HCT116 (cell line): ENCODE results near the gene TYK2. TPM values are rescaled to one million over a fixed set of nuclear protein-coding genes. Genes with fewer than 3 reads are reported as not detected.

Experiments
- ATAC-seq: fragments of 200-7000 bp; cut with Tn5 transposase; 2 replicates; pipeline ENCODE4 v1.9.1; 2020; ENCODE audit warnings: mild to moderate bottlenecking, moderate library complexity
- BruUV-seq: library from RNA; stranded (reverse); fragments of 400-500 nt; replicated peaks from 2 replicates; lab custom pipeline; 2021; lab: Mats Ljungman, UMichigan
- CTCF ChIA-PET: fragments of 300-600 bp; sonication (Branson Sonifier 250); formaldehyde crosslinking; loops from one replicate; lab custom pipeline; 2021; ENCODE audit warnings: antibody characterized with exemption; lab: Charles Lee
- POLR2A ChIA-PET: fragments of 300-600, 350-600 bp; sonication (Branson Sonifier 250); formaldehyde crosslinking; loops from one replicate; lab custom pipeline; 2021; ENCODE audit warnings: antibody characterized with exemption; lab: Charles Lee
- RAD21 ChIA-PET, 2 experiments: fragments of 300-600 bp; sonication (Branson Sonifier 250); formaldehyde crosslinking; loops; one replicate each; lab custom pipeline; 2023; ENCODE audit warnings: low total read pairs in 2 of 2; ENCODE audit not compliant: uncharacterized antibody in 2 of 2, unreplicated experiment in 2 of 2, low non-redundant PET in 1 of 2; lab: Charles Lee
- DNase-seq: peaks from one replicate; pipeline ENCODE4 v3.0.0-alpha.2; 2010; ENCODE audit warnings: low read depth, low spot score
- H2AFZ ChIP-seq: fragments of 200-600 bp; shearing (Covaris generic), sonication (generic); 2 replicates; pipeline ENCODE4 v1.6.1; 2017; ENCODE audit warnings: low read depth, mixed run types, mixed read lengths, antibody characterized with exemption, low read length; ENCODE audit not compliant: poor library complexity, severe bottlenecking
- H3K27ac ChIP-seq: 2 replicates; pipeline ENCODE4 v1.5.1; 2012; ENCODE audit warnings: low read depth, low read length
- H3K27me3 ChIP-seq: fragments of 200-600 bp; sonication (generic); 2 replicates; pipeline ENCODE4 v1.6.1; 2016; ENCODE audit warnings: mixed run types, low read length, mixed read lengths; ENCODE audit not compliant: insufficient read depth
- H3K36me3 ChIP-seq, 2 experiments: fragments of 200-500 bp in 1 of 2; fragments of 200-600 bp in 1 of 2; sonication (Bioruptor generic) in 1 of 2; sonication (generic) in 1 of 2; 2 replicates each; pipeline versions ENCODE4 v1.5.1 to v1.6.1; 2014 to 2016; ENCODE audit warnings: low read length in 2 of 2, inconsistent platforms in 1 of 2, mixed read lengths in 1 of 2, mixed run types in 1 of 2; ENCODE audit not compliant: insufficient read depth in 2 of 2, control insufficient read depth in 1 of 2
- H3K4me1 ChIP-seq, 2 experiments: fragments of 200-600 bp in 1 of 2; sonication (generic) in 1 of 2; 2 replicates each; pipeline versions ENCODE4 v1.5.1 to v1.6.1; 2012 to 2017; ENCODE audit warnings: low read length in 2 of 2, inconsistent platforms in 1 of 2, mild to moderate bottlenecking in 1 of 2, mixed read lengths in 1 of 2, mixed run types in 1 of 2, moderate library complexity in 1 of 2; ENCODE audit not compliant: insufficient read depth in 2 of 2, control insufficient read depth in 1 of 2
- H3K4me2 ChIP-seq: fragments of 200-600 bp; sonication (generic); 2 replicates; pipeline ENCODE4 v1.6.1; 2017; ENCODE audit warnings: mixed run types, low read length, mixed read lengths
- H3K4me3 ChIP-seq, 2 experiments: fragments of 200-600 bp in 1 of 2; sonication (generic) in 1 of 2; replicated peaks in 1 of 2; 2 replicates each; pipeline ENCODE4 v1.5.1; 2011 to 2016; ENCODE audit warnings: low read length in 2 of 2, control low read depth in 1 of 2, low read depth in 1 of 2, mild to moderate bottlenecking in 1 of 2, mixed read lengths in 1 of 2, mixed run types in 1 of 2
- H3K79me2 ChIP-seq: fragments of 200-600 bp; sonication (generic); 2 replicates; pipeline ENCODE4 v1.6.1; 2017; ENCODE audit warnings: mild to moderate bottlenecking, mixed run types, low read length, moderate library complexity, mixed read lengths; ENCODE audit not compliant: insufficient read depth
- H3K9ac ChIP-seq: fragments of 200-600 bp; sonication (generic); 2 replicates; pipeline ENCODE4 v1.6.1; 2016; ENCODE audit warnings: low read length, mixed read lengths
- H3K9me2 ChIP-seq: fragments of 200-600 bp; sonication (generic), shearing (Covaris generic); 2 replicates; pipeline ENCODE4 v1.6.1; 2017; ENCODE audit warnings: mixed run types, mild to moderate bottlenecking, moderate library complexity; ENCODE audit not compliant: insufficient read depth
- H3K9me3 ChIP-seq, 2 experiments: fragments of 200-500 bp in 1 of 2; fragments of 200-600 bp in 1 of 2; sonication (Bioruptor generic) in 1 of 2; sonication (generic) in 1 of 2; 2 replicates each; pipeline ENCODE4 v1.6.1; 2014 to 2017; ENCODE audit warnings: low read length in 2 of 2, mixed read lengths in 2 of 2, inconsistent platforms in 1 of 2, low read depth in 1 of 2, mild to moderate bottlenecking in 1 of 2, mixed run types in 1 of 2, moderate library complexity in 1 of 2; ENCODE audit not compliant: control insufficient read depth in 1 of 2, insufficient read depth in 1 of 2
- H4K20me1 ChIP-seq: fragments of 200-600 bp; sonication (generic), shearing (Covaris generic); 2 replicates; pipeline ENCODE4 v1.6.1; 2017; ENCODE audit warnings: mixed run types, mild to moderate bottlenecking, moderate library complexity; ENCODE audit not compliant: insufficient read depth
- CBX3 ChIP-seq: IDR thresholded peaks from 2 replicates; pipeline ENCODE4 v1.6.1; 2012; ENCODE audit warnings: low read depth
- CTCF ChIP-seq, 3 experiments: fragments of 200-600 bp in 1 of 3; sonication (generic) in 1 of 3; IDR thresholded peaks in 2 of 3; conservative IDR thresholded peaks in 1 of 3; 2 replicates each; pipeline ENCODE4 v1.5.1; 2012 to 2017; ENCODE audit warnings: low read depth in 2 of 3, low read length in 2 of 3, antibody characterized with exemption in 1 of 3, borderline replicate concordance in 1 of 3, control low read depth in 1 of 3, mild to moderate bottlenecking in 1 of 3, mixed read lengths in 1 of 3, mixed run types in 1 of 3, moderate library complexity in 1 of 3; ENCODE audit not compliant: insufficient read depth in 1 of 3
- EGR1 ChIP-seq: IDR thresholded peaks from 2 replicates; pipeline ENCODE4 v1.6.1; 2012; ENCODE audit warnings: low read depth
- ELF1 ChIP-seq: IDR thresholded peaks from 2 replicates; pipeline ENCODE4 v1.6.1; 2012; ENCODE audit warnings: low read depth, borderline replicate concordance
- FOSL1 ChIP-seq: IDR thresholded peaks from 2 replicates; pipeline ENCODE4 v1.6.1; 2012; ENCODE audit warnings: low read depth
- POLR2A ChIP-seq: IDR thresholded peaks from 2 replicates; pipeline ENCODE4 v1.7.0; 2011; ENCODE audit warnings: borderline replicate concordance; ENCODE audit not compliant: insufficient read depth, insufficient read length; ENCODE audit errors: extremely low read depth
- POLR2AphosphoS5 ChIP-seq: IDR thresholded peaks from 2 replicates; pipeline ENCODE4 v1.6.1; 2011; ENCODE audit warnings: mild to moderate bottlenecking, low read depth, low read length, moderate library complexity
- RAD21 ChIP-seq: IDR thresholded peaks from 2 replicates; pipeline ENCODE4 v1.6.1; 2012; ENCODE audit warnings: low read depth, mild to moderate bottlenecking
- SIN3A ChIP-seq: IDR thresholded peaks from 2 replicates; pipeline ENCODE4 v1.6.1; 2012; ENCODE audit warnings: low read depth
- SP1 ChIP-seq: IDR thresholded peaks from 2 replicates; pipeline ENCODE4 v1.6.1; 2012; ENCODE audit warnings: low read depth
- SRF ChIP-seq: IDR thresholded peaks from 2 replicates; pipeline ENCODE4 v1.6.1; 2012; ENCODE audit warnings: low read depth
- YY1 ChIP-seq: IDR thresholded peaks from 2 replicates; pipeline ENCODE4 v1.6.1; 2011; ENCODE audit warnings: low read length, low read depth, moderate library complexity, mild to moderate bottlenecking; ENCODE audit not compliant: insufficient replicate concordance; ENCODE audit errors: extremely low read depth
- intact Hi-C: fragments of 100-400 bp; cut with micrococcal nuclease; formaldehyde crosslinking; loops from 2 replicates; pipeline ENCODE4 v1.10.0; 2022
- total RNA-seq: library from RNA; stranded (reverse); gene quantifications from one replicate; pipeline ENCODE4 v1.2.1, GENCODE V29; 2021; ENCODE audit not compliant: unreplicated experiment
- TF ChIP-seq, protein P1 (sequence below): IDR thresholded peaks from 2 replicates; pipeline ENCODE4 v1.6.1; 2012

TYK2 gene
- total RNA-seq, 1 experiment from 2014 or later: 110 TPM

- Histone ChIP-seq H3K9me3 (no peaks in the 10 kb centered on the region), H3K4me2 (no peak overlapping the region), H3K36me3 (peaks cover 5 to 14% of the 10 kb centered on the region in 2 experiments; a peak in 3 of 4 replicates), H3K9ac (no peak overlapping the region), H3K27me3 (no peaks in the 10 kb centered on the region), H3K4me1 (no peaks in the 10 kb centered on the region; a peak in 1 of 4 replicates), H2AFZ (no peak overlapping the region), H3K79me2 (no peaks in the 10 kb centered on the region), H4K20me1 (no peaks in the 10 kb centered on the region), H3K4me3 (no peak overlapping the region), H3K27ac (no peak overlapping the region), H3K9me2 (no peaks in the 10 kb centered on the region)
- DNase-seq: no peak
- TF ChIP-seq SP1: no peak
- no peak for TF ChIP-seq YY1
- no peak for TF ChIP-seq CBX3
- TF ChIP-seq CTCF (IDR thresholded peaks at IDR 0.05 in 2 of 3, conservative IDR thresholded peaks at IDR 0.05 in 1 of 3; ENCODE audit: borderline replicate concordance in 1 of 3, insufficient read depth in 1 of 3, low read depth in 2 of 3, low read length in 2 of 3): no peak
- TF ChIP-seq SIN3A: no peak
- no peak for TF ChIP-seq FOSL1
- no peak for TF ChIP-seq SRF
- POLR2A ChIA-PET: no interaction called here
- ATAC-seq: no peak
- RAD21 ChIA-PET: no interaction called here
- intact Hi-C loops: no loop called here
- no TSS peak for BruUV-seq
- CTCF ChIA-PET: no interaction called here
Observed at GRCh38 chr19:10356431-10356830, 23.9 kb downstream of the TYK2 start.

GRCh38 chr19:10353793-10354391 lies 26.5 kb downstream of the TYK2 start:
- no TSS peak for BruUV-seq
- no peaks in the 10 kb centered on the region for H3K9me3 ChIP-seq
- no peak overlapping the region for H3K4me3 ChIP-seq
- peaks cover 3 to 14% of the 10 kb centered on the region in 2 experiments; a peak in 3 of 4 replicates for H3K36me3 ChIP-seq
- no peaks in the 10 kb centered on the region for H3K27me3 ChIP-seq
- H3K4me1 ChIP-seq: no peaks in the 10 kb centered on the region; a peak in 1 of 4 replicates
- H2AFZ ChIP-seq: no peak overlapping the region
- intact Hi-C loops: no loop called here
- H3K79me2 ChIP-seq: no peaks in the 10 kb centered on the region
- ChIA-PET CTCF (no interaction called here), RAD21 (no interaction called here), POLR2A (interaction anchor here (0.6 kb wide), 2 partner anchors 13 to 748 kb away, joined by 3 read pairs; no protein-coding TSS in a partner anchor)
- TF ChIP-seq SRF: no peak
- TF ChIP-seq POLR2AphosphoS5: no peak
- no peak for TF ChIP-seq ELF1
- no peak for TF ChIP-seq FOSL1
- no peak for TF ChIP-seq SIN3A
- TF ChIP-seq, protein P1, sequence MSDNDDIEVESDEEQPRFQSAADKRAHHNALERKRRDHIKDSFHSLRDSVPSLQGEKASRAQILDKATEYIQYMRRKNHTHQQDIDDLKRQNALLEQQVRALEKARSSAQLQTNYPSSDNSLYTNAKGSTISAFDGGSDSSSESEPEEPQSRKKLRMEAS: no peak
- no peak for TF ChIP-seq EGR1
- TF ChIP-seq POLR2A: no peak
- no peak for TF ChIP-seq RAD21
- no peak for TF ChIP-seq YY1
- H3K9ac ChIP-seq: no peak overlapping the region
- no peak overlapping the region for H3K4me2 ChIP-seq
- no peaks in the 10 kb centered on the region for H3K9me2 ChIP-seq
- ATAC-seq (peak; percentile 90), DNase-seq (peak; percentile 32)
- H3K27ac ChIP-seq: no peak overlapping the region
- no peaks in the 10 kb centered on the region for H4K20me1 ChIP-seq
